ENCODE results near the gene PARD3. TPM values are rescaled to one million over a fixed set of nuclear protein-coding genes. Genes with fewer than 3 reads are reported as not detected.

Gene PARD3
- total and polyA plus RNA-seq, 2 donors (not counting 3 experiments of a cell fraction or from before 2014, with no cell fraction given): 7.3 to 24.1 TPM

GRCh38 chr10:34507217-34507616, 307.9 kb downstream of the PARD3 start:
- FAIRE-seq: no peak
- no TSS peak for BruUV-seq (replicated peaks)

More at GRCh38 chr10:34507217-34507616, 307.9 kb downstream of the PARD3 start:
- no peaks in the 10 kb centered on the region for H3K4me1 ChIP-seq (ENCODE audit: control insufficient read depth, extremely low read depth, insufficient read depth, low read length)
- TF ChIP-seq POLR2AphosphoS5 (IDR thresholded peaks at IDR 0.05; ENCODE audit: insufficient read depth, low read depth, low read length) (no peak), CTCF (IDR thresholded peaks at IDR 0.05; ENCODE audit: extremely low read depth in 1 of 2, insufficient read depth in 1 of 2, low read depth in 1 of 2, low read length in 2 of 2) (no peak), POLR2A (IDR thresholded peaks at IDR 0.05; ENCODE audit: low read depth, low read length) (no peak), MAX (IDR thresholded peaks at IDR 0.05; ENCODE audit: insufficient read depth, insufficient read length) (no peak), EZH2 (IDR thresholded peaks at IDR 0.05; ENCODE audit: borderline replicate concordance, low read depth, low read length, severe bottlenecking) (no peak), JUN (IDR thresholded peaks at IDR 0.05; ENCODE audit: borderline replicate concordance, insufficient read depth, insufficient read length, low read depth) (no peak), FOS (IDR thresholded peaks at IDR 0.05; ENCODE audit: borderline replicate concordance, insufficient read depth, low read length) (no peak), MYC (IDR thresholded peaks at IDR 0.05; ENCODE audit: low read depth, low read length) (no peak), GATA2 (IDR thresholded peaks at IDR 0.05; ENCODE audit: insufficient read depth, insufficient read length, low read depth, low read length) (no peak)
- dilution Hi-C loops (cut with MboI; ENCODE audit: extremely low pct_ligation_motif_present, low sequenced_read_pairs) (no loop called here), intact Hi-C loops (cut with micrococcal nuclease) (no loop called here)
- H3K9me3 ChIP-seq (replicated peaks; ENCODE audit: control insufficient read depth, insufficient read depth, low read length): no peaks in the 10 kb centered on the region
- peaks cover 3% of the 10 kb centered on the region for H3K9me1 ChIP-seq (replicated peaks; ENCODE audit: control insufficient read depth, extremely low read depth, insufficient read depth, low read length)
- POLR2A ChIA-PET: no interaction called here
- no peak overlapping the region for H3K27ac ChIP-seq (ENCODE audit: insufficient read depth, low read depth, low read length)
- H3K79me2 ChIP-seq (ENCODE audit: control insufficient read depth, insufficient read depth, low read length): no peaks in the 10 kb centered on the region
- H2AFZ ChIP-seq (ENCODE audit: low read depth, low read length): no peak overlapping the region
- H4K20me1 ChIP-seq (replicated peaks; ENCODE audit: control insufficient read depth, extremely low read depth, insufficient read depth, low read length): no peaks in the 10 kb centered on the region
- H3K36me3 ChIP-seq (ENCODE audit: control insufficient read depth in 2 of 2, extremely low read depth in 1 of 2, insufficient read depth in 2 of 2, low read length in 2 of 2): no peaks in the 10 kb centered on the region
- no peak overlapping the region for H3K4me2 ChIP-seq (ENCODE audit: insufficient read depth, low read length)
- H3K9ac ChIP-seq (replicated peaks; ENCODE audit: extremely low read depth, insufficient read depth, low read length): no peak overlapping the region
- DNase-seq (ENCODE audit: low read depth, low spot score): no peak
- H3K4me3 ChIP-seq (replicated peaks in 1 of 3; ENCODE audit: insufficient read depth in 1 of 3, low read depth in 1 of 3, low read length in 3 of 3): no peak overlapping the region
- CTCF ChIA-PET: no interaction called here
- no peaks in the 10 kb centered on the region for H3K27me3 ChIP-seq (ENCODE audit: control insufficient read depth in 2 of 2, insufficient read depth in 2 of 2, low read length in 2 of 2)
